Breast epithelium (tissue), 3 donors: ENCODE measurements around the gene PCDH1.
"Not testable (repeated sequence)": the region's sequence is repeated elsewhere in the genome, so short reads cannot be mapped to it uniquely, and the experiment has no call there.

Experiments
- POLR2A ChIP-seq: fragments of 450-650 bp; IDR thresholded peaks from one replicate; pipeline ENCODE4 v1.6.1; 2016; ENCODE audit warnings: antibody characterized with exemption, mild to moderate bottlenecking, moderate library complexity
- POLR2AphosphoS5 ChIP-seq, 3 donors: sonication (generic); formaldehyde crosslinking; IDR thresholded peaks; one replicate each; pipeline ENCODE4 v1.6.1; 2017; ENCODE audit warnings: antibody characterized with exemption in 3 of 3
- TF ChIP-seq, protein P1 (sequence below), 3 donors: fragments of 450-650 bp; IDR thresholded peaks; one replicate each; pipeline ENCODE4 v1.5.1; 2016 to 2017; ENCODE audit warnings: antibody characterized with exemption in 3 of 3, mild to moderate bottlenecking in 3 of 3, moderate library complexity in 3 of 3

DNA sequence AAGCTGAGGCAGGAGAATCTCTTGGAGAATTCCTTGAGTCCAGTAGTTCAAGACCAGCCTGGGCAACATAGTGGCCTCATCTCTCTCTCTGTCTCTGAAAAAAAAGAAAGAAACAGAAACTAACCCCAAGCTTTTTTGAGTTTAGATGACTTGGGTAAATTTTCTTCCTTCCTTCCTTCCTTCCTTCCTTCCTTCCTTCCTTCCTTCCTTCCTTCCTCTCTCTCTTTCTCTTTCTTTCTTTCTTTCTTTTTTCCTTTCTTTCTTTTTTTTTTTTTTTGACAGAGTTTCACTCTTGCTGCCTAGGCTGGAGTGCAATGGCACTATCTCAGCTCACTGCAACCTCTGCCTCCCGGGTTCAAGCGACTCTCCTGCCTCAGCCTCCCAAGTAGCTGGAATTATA, 12.2 kb upstream of the PCDH1 start:
- not testable (repeated sequence) for TF ChIP-seq POLR2A; POLR2AphosphoS5 (IDR thresholded peaks at IDR 0.05)
- TF ChIP-seq, protein P1, sequence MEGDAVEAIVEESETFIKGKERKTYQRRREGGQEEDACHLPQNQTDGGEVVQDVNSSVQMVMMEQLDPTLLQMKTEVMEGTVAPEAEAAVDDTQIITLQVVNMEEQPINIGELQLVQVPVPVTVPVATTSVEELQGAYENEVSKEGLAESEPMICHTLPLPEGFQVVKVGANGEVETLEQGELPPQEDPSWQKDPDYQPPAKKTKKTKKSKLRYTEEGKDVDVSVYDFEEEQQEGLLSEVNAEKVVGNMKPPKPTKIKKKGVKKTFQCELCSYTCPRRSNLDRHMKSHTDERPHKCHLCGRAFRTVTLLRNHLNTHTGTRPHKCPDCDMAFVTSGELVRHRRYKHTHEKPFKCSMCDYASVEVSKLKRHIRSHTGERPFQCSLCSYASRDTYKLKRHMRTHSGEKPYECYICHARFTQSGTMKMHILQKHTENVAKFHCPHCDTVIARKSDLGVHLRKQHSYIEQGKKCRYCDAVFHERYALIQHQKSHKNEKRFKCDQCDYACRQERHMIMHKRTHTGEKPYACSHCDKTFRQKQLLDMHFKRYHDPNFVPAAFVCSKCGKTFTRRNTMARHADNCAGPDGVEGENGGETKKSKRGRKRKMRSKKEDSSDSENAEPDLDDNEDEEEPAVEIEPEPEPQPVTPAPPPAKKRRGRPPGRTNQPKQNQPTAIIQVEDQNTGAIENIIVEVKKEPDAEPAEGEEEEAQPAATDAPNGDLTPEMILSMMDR (IDR thresholded peaks at IDR 0.05) = not testable (repeated sequence)
